ENCODE results near the gene ABHD2. TPM values are rescaled to one million over a fixed set of nuclear protein-coding genes. Genes with fewer than 3 reads are reported as not detected.
"Not testable (repeated sequence)": the region's sequence is repeated elsewhere in the genome, so short reads cannot be mapped to it uniquely, and the experiment has no call there.

ABHD2 gene
- total and polyA plus RNA-seq, 8 donors = 7.9 to 151 (median 117) TPM

GRCh38 chr15:89129816-89130134, 41.5 kb downstream of the ABHD2 start:
- ATAC-seq = no peak
- no peak for DNase-seq
- Histone ChIP-seq H3K4me3 (no peak overlapping the region), H3K9me3 (no peaks in the 10 kb centered on the region), H3K36me3 (peaks cover 0 to 5% (median 0%) of the 10 kb centered on the region in 3 donors), H3K27ac (peak overlapping the region in 2 of 4 donors; percentile 94 to 95), H3K4me1 (peaks cover 67 to 85% (median 80%) of the 10 kb centered on the region in 3 donors), H3K27me3 (no peaks in the 10 kb centered on the region)
- 3 to 6% methylated on average over 1 of the region's 1 CpG for WGBS, 2 donors
- intact Hi-C loops (cut with DNase I) = loop anchor here in 1 of 3 donors (10.0 kb wide), 1 partner anchor 65 kb away; no protein-coding TSS in a partner anchor
- TF ChIP-seq CTCF (IDR thresholded peaks at IDR 0.05) = no peak
- FAIRE-seq = no peak

GRCh38 chr15:89130201-89130600, 41.9 kb downstream of the ABHD2 start:
- Histone ChIP-seq H3K36me3 (peaks cover 0 to 5% (median 0%) of the 10 kb centered on the region in 3 donors), H3K4me1 (peaks cover 64 to 82% (median 76%) of the 10 kb centered on the region in 3 donors), H3K27ac (peak overlapping the region in 2 of 4 donors; percentile 94 to 95), H3K27me3 (no peaks in the 10 kb centered on the region), H3K9me3 (no peaks in the 10 kb centered on the region), H3K4me3 (no peak overlapping the region)
- no peak for FAIRE-seq
- TF ChIP-seq CTCF (IDR thresholded peaks at IDR 0.05) = no peak
- intact Hi-C loops (cut with DNase I) = no loop called here
- no peak for DNase-seq
- ATAC-seq = no peak
- 84% methylated on average over 5 of the region's 5 CpGs for WGBS, 2 donors

DNA sequence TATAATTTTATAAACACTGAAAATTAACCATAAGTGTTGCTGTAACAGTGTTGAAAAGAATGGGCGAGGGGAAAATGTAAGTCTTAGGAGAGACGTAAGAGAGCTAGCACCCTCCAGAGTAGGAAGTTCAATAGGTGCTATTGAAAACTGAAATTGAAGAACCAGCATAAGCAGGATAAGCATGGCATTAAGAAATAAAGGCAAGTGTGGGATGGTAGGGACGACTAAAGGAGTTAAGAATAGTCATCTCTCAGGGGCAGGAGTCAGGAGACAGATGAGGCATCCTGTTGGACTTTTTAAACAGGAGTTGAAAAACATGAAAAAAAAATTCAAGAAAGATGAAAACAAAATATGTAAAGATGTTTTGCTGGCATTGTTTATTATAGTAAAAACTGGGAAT, 43.5 kb downstream of the ABHD2 start:
- Histone ChIP-seq H3K36me3 (peaks cover 0 to 5% (median 0%) of the 10 kb centered on the region in 3 donors), H3K27ac (peak overlapping the region in 2 of 4 donors; percentile 94 to 95), H3K4me1 (peaks cover 58 to 75% (median 61%) of the 10 kb centered on the region in 3 donors), H3K27me3 (no peaks in the 10 kb centered on the region), H3K9me3 (no peaks in the 10 kb centered on the region), H3K4me3 (no peak overlapping the region)
- intact Hi-C loops (cut with DNase I) = no loop called here
- 84 to 85% methylated on average over 3 of the region's 3 CpGs for WGBS, 2 donors
- TF ChIP-seq CTCF (IDR thresholded peaks at IDR 0.05) = no peak
- FAIRE-seq (no peak), DNase-seq (no peak), ATAC-seq (no peak)

GRCh38 chr15:89132611-89133507, 44.6 kb downstream of the ABHD2 start:
- TF ChIP-seq CTCF (IDR thresholded peaks at IDR 0.05) = no peak
- ATAC-seq = peak; percentile 37 to 56 (median 48)
- DNase-seq = peak in 1 of 6 donors; percentile 57
- Histone ChIP-seq H3K27me3 (no peaks in the 10 kb centered on the region), H3K36me3 (peaks cover 0 to 5% (median 0%) of the 10 kb centered on the region in 3 donors), H3K4me1 (peaks cover 49 to 69% (median 53%) of the 10 kb centered on the region in 3 donors), H3K27ac (peak overlapping the region; percentile 28 to 95 (median 61)), H3K9me3 (no peaks in the 10 kb centered on the region), H3K4me3 (no peak overlapping the region)
- WGBS, 2 donors = 21 to 22% methylated on average over 9 of the region's 9 CpGs
- FAIRE-seq = no peak
- intact Hi-C loops (cut with DNase I) = no loop called here

DNA sequence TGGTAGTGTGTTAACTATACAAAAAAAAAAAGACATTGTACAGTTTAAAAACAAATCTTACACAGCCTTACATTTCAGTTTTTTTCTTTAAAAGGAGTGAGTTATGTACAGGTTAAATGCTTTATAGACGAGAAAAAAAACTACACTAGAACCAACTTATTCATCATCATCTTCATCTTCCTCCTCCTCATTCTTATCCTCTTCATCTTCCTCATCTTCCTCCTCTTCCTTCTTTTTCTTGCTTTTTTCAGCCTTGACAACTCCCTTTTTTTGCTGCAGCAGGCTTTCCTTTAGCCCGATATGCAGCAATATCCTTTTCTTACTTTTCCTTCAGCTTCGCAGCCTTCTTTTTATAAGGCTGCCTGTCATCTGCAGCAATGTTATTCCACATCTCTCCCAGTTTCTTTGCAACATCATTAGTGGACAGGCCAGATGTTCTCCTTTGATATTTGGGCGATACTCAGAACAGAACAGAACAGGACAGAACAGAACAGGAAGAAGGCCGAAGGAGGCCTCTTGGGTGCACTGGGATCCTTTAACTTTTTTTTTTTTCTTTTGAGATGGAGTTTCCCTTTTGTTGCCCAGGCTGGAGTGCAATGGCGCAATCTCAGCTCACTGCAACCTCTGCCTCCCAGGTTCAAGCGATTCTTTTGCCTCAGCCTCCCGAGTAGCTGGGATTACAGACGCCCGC, 47.3 kb downstream of the ABHD2 start:
- DNase-seq; ATAC-seq; intact Hi-C loops (cut with DNase I); H3K9me3 ChIP-seq; H3K4me3 ChIP-seq; H3K27me3 ChIP-seq; H3K27ac ChIP-seq; H3K36me3 ChIP-seq; FAIRE-seq: not testable (repeated sequence)
- 89 to 92% methylated on average over 10 of the region's 10 CpGs for WGBS, 2 donors
- peaks cover 38 to 65% (median 44%) of the 10 kb centered on the region in 3 donors for H3K4me1 ChIP-seq
